H1 (cell line): ENCODE measurements around the gene HUWE1. TPM values are rescaled to one million over a fixed set of nuclear protein-coding genes. Genes with fewer than 3 reads are reported as not detected.

Experiments
- CTCF ChIA-PET: fragments of 300-600 bp; sonication (Branson Sonifier 250); formaldehyde crosslinking; loops from one replicate; lab custom pipeline; 2021; ENCODE audit not compliant: partially characterized antibody; lab: Charles Lee
- POLR2A ChIA-PET: fragments of 300-600 bp; sonication (Branson Sonifier 250); formaldehyde crosslinking; loops from one replicate; lab custom pipeline; 2021; ENCODE audit warnings: inconsistent platforms; ENCODE audit not compliant: partially characterized antibody; lab: Charles Lee
- DNase-seq, 2 experiments: peaks; one replicate each; pipeline versions ENCODE4 v3.0.0 to v3.0.0-alpha.2; 2010 to 2022; ENCODE audit warnings: low spot score in 2 of 2, low read depth in 1 of 2, mixed read lengths in 1 of 2
- FAIRE-seq: peaks from 2 replicates; lab custom pipeline; 2011; peaks lifted over from hg19 to GRCh38; lab: Jason Lieb, UNC
- H2AFZ ChIP-seq: 2 replicates; pipeline ENCODE4 v1.8.1; 2012; ENCODE audit warnings: low read length, inconsistent platforms
- H2AK5ac ChIP-seq: 2 replicates; pipeline ENCODE4 v1.6.1; 2013; ENCODE audit warnings: low read depth, low read length
- H2BK120ac ChIP-seq: replicated peaks from 2 replicates; pipeline ENCODE3; 2013; ENCODE audit warnings: low read depth, low read length, inconsistent platforms
- H2BK12ac ChIP-seq: 2 replicates; pipeline ENCODE4 v1.6.1; 2013; ENCODE audit warnings: low read depth, low read length
- H2BK15ac ChIP-seq: 2 replicates; pipeline ENCODE4 v1.6.1; 2013; ENCODE audit warnings: low read length
- H2BK20ac ChIP-seq: 2 replicates; pipeline ENCODE4 v1.6.1; 2013; ENCODE audit warnings: low read length
- H2BK5ac ChIP-seq: 2 replicates; pipeline ENCODE4 v1.6.1; 2013; ENCODE audit warnings: low read depth, low read length
- H3K14ac ChIP-seq: 2 replicates; pipeline ENCODE4 v1.6.1; 2013; ENCODE audit warnings: inconsistent platforms; ENCODE audit not compliant: insufficient read length
- H3K18ac ChIP-seq: 2 replicates; pipeline ENCODE4 v1.6.1; 2013; ENCODE audit warnings: low read length; ENCODE audit errors: extremely low read depth
- H3K23ac ChIP-seq: 2 replicates; pipeline ENCODE4 v1.6.1; 2013; ENCODE audit warnings: inconsistent platforms; ENCODE audit not compliant: insufficient read length
- H3K23me2 ChIP-seq: 2 replicates; pipeline ENCODE4 v1.6.1; 2013; ENCODE audit warnings: low read depth, low read length
- H3K27ac ChIP-seq: 2 replicates; pipeline ENCODE4 v1.6.1; 2011; ENCODE audit warnings: low read depth, low read length, inconsistent platforms
- H3K27me3 ChIP-seq, 4 experiments: replicated peaks in 1 of 4; 1 replicate in 1 of 4; 2 replicates in 3 of 4; pipeline versions ENCODE4 v1.6.1 to v1.8.1; 2011 to 2013; ENCODE audit warnings: low read length in 3 of 4, mild to moderate bottlenecking in 3 of 4, inconsistent platforms in 2 of 4, mixed read lengths in 2 of 4, moderate library complexity in 1 of 4; ENCODE audit not compliant: control insufficient read depth in 3 of 4, insufficient read depth in 3 of 4; ENCODE audit errors: extremely low read depth in 1 of 4
- H3K36me3 ChIP-seq, 4 experiments: 2 replicates each; pipeline versions ENCODE4 v1.6.1 to v1.8.1; 2011 to 2013; ENCODE audit warnings: mild to moderate bottlenecking in 4 of 4, low read length in 3 of 4, moderate library complexity in 2 of 4, control low read depth in 1 of 4, inconsistent platforms in 1 of 4; ENCODE audit not compliant: insufficient read depth in 4 of 4, control insufficient read depth in 2 of 4
- H3K4ac ChIP-seq: replicated peaks from 2 replicates; pipeline ENCODE3; 2013; ENCODE audit warnings: low read length, low read depth, mixed read lengths, inconsistent platforms; ENCODE audit not compliant: insufficient read length
- H3K4me1 ChIP-seq, 4 experiments: replicated peaks in 1 of 4; 1 replicate in 1 of 4; 2 replicates in 3 of 4; pipeline versions ENCODE4 v1.6.1 to v1.8.1; 2011 to 2013; ENCODE audit warnings: low read length in 3 of 4, inconsistent platforms in 2 of 4, mixed read lengths in 1 of 4; ENCODE audit not compliant: insufficient read depth in 4 of 4, control insufficient read depth in 3 of 4
- H3K4me2 ChIP-seq, 2 experiments: 2 replicates each; pipeline versions ENCODE4 v1.6.1 to v1.8.1; 2011 to 2013; ENCODE audit warnings: low read depth in 2 of 2, low read length in 2 of 2, control low read depth in 1 of 2, inconsistent platforms in 1 of 2, mild to moderate bottlenecking in 1 of 2; ENCODE audit not compliant: insufficient read depth in 1 of 2
- H3K4me3 ChIP-seq, 4 experiments: fragments of 200-600, 300-600 bp in 1 of 4; sonication (generic), shearing (Covaris generic), sonication (Bioruptor Twin) in 1 of 4; 2 replicates each; pipeline versions ENCODE4 v1.5.1 to v1.8.1; 2011 to 2016; ENCODE audit warnings: low read length in 4 of 4, low read depth in 3 of 4, control low read depth in 2 of 4, inconsistent platforms in 2 of 4, mild to moderate bottlenecking in 2 of 4, mixed read lengths in 1 of 4, moderate library complexity in 1 of 4; ENCODE audit not compliant: insufficient read depth in 2 of 4; ENCODE audit errors: extremely low read depth in 1 of 4
- H3K56ac ChIP-seq: replicated peaks from 2 replicates; pipeline ENCODE3; 2013; ENCODE audit warnings: low read depth, mild to moderate bottlenecking, mixed read lengths, low read length, inconsistent platforms; ENCODE audit not compliant: insufficient read length
- H3K79me1 ChIP-seq: 2 replicates; pipeline ENCODE4 v1.6.1; 2013; ENCODE audit warnings: low read depth, low read length, control low read depth
- H3K79me2 ChIP-seq, 2 experiments: 2 replicates each; pipeline versions ENCODE4 v1.6.1 to v1.8.1; 2012 to 2013; ENCODE audit warnings: low read length in 2 of 2, mild to moderate bottlenecking in 2 of 2, inconsistent platforms in 1 of 2; ENCODE audit not compliant: insufficient read depth in 2 of 2, control insufficient read depth in 1 of 2
- H3K9ac ChIP-seq, 4 experiments: replicated peaks in 1 of 4; 1 replicate in 1 of 4; 2 replicates in 3 of 4; pipeline versions ENCODE4 v1.6.1 to v1.8.1; 2011 to 2013; ENCODE audit warnings: low read depth in 3 of 4, low read length in 3 of 4, control low read depth in 2 of 4, mild to moderate bottlenecking in 2 of 4, moderate library complexity in 2 of 4, inconsistent platforms in 1 of 4; ENCODE audit errors: extremely low read depth in 1 of 4
- H3K9me3 ChIP-seq, 2 experiments: 2 replicates each; pipeline versions ENCODE4 v1.6.1 to v1.8.1; 2012 to 2013; ENCODE audit warnings: mild to moderate bottlenecking in 2 of 2, moderate library complexity in 2 of 2, control low read depth in 1 of 2, inconsistent platforms in 1 of 2, low read depth in 1 of 2, low read length in 1 of 2, mixed read lengths in 1 of 2; ENCODE audit not compliant: insufficient read depth in 2 of 2
- H4K20me1 ChIP-seq, 2 experiments: replicated peaks in 1 of 2; 2 replicates each; pipeline versions ENCODE3 to v1.8.1; 2011 to 2013; ENCODE audit warnings: inconsistent platforms in 2 of 2, low read length in 2 of 2, mild to moderate bottlenecking in 1 of 2; ENCODE audit not compliant: insufficient read depth in 2 of 2, control insufficient read depth in 1 of 2
- H4K5ac ChIP-seq: 2 replicates; pipeline ENCODE4 v1.6.1; 2013; ENCODE audit warnings: low read length, low read depth, mixed read lengths, inconsistent platforms; ENCODE audit not compliant: insufficient read length
- H4K8ac ChIP-seq: 2 replicates; pipeline ENCODE4 v1.8.0; 2013; ENCODE audit warnings: mild to moderate bottlenecking, moderate library complexity, low read length, inconsistent platforms; ENCODE audit not compliant: insufficient read depth; ENCODE audit errors: extremely low read depth
- H4K91ac ChIP-seq: replicated peaks from 2 replicates; pipeline ENCODE3; 2013; ENCODE audit warnings: low read length, mixed read lengths, inconsistent platforms; ENCODE audit not compliant: insufficient read length
- NRF1 ChIP-seq: IDR thresholded peaks from 2 replicates; pipeline ENCODE4 v1.6.1; 2011; ENCODE audit warnings: mild to moderate bottlenecking, low read depth, low read length, improper control_type of control experiment
- RNF2 ChIP-seq: fragments of 200-900, 300-1000 bp; sonication (generic); IDR thresholded peaks from 2 replicates; pipeline ENCODE4 v1.7.1; 2016; ENCODE audit warnings: borderline replicate concordance, low read depth, mild to moderate bottlenecking, antibody characterized with exemption, low read length; ENCODE audit not compliant: poor library complexity, severe bottlenecking; ENCODE audit errors: missing control alignments
- SIN3A ChIP-seq, 2 experiments: IDR thresholded peaks in 1 of 2; conservative IDR thresholded peaks in 1 of 2; 2 replicates each; pipeline ENCODE4 v1.6.1; 2011 to 2012; ENCODE audit warnings: low read length in 2 of 2, improper control_type of control experiment in 1 of 2, low read depth in 1 of 2, mild to moderate bottlenecking in 1 of 2
- WGBS, 2 experiments: shearing (Covaris generic) in 1 of 2; methylation state at CpG; one replicate each; pipeline versions ENCODE4 v1.1.6 to v1.1.7; 2013 to 2015; ENCODE audit warnings: low lambda C conversion rate in 2 of 2, mixed read lengths in 2 of 2, inconsistent platforms in 1 of 2, low coverage in 1 of 2, missing lambda C conversion rate in 1 of 2; ENCODE audit not compliant: insufficient replicate concordance in 2 of 2, insufficient coverage in 1 of 2, insufficient read length in 1 of 2; ENCODE audit errors: extremely low coverage in 1 of 2, missing lambda C conversion rate in 1 of 2; 5-methylcytosine and 5-hydroxymethylcytosine counted together
- polyA plus RNA-seq, 7 experiments: library from polyadenylated mRNA; depleted of rRNA in 3 of 7; stranded (reverse) in 5 of 7; unstranded in 2 of 7; fragments of >200 nt in 5 of 7; fragments of 200-250 nt in 2 of 7; gene quantifications; 1 replicate in 5 of 7; 2 replicates in 1 of 7; 4 replicates in 1 of 7; pipeline versions ENCODE4 v1.2.1 to v1.2.3, GENCODE V29; 2011 to 2013; ENCODE audit warnings: missing spikeins in 2 of 7, mixed read lengths in 2 of 7
- total RNA-seq: library from RNA; stranded (reverse); fragmentation: NEBNext Ultra II Directional; extraction: Animal tissue kit (Norgen Biotek cat#: 25700); gene quantifications from 2 replicates; pipeline ENCODE4 v1.2.1, GENCODE V29; 2021
- TF ChIP-seq, protein P1 (sequence below): IDR thresholded peaks from 2 replicates; pipeline ENCODE4 v1.6.1; 2011; ENCODE audit warnings: low read depth, mild to moderate bottlenecking, low read length; ENCODE audit not compliant: insufficient read depth

The HUWE1 gene
- total and polyA plus RNA-seq, 2 of the 8 experiments (the other 6 are each of a cell fraction or from before 2014, with no cell fraction given), result 114 to 252 TPM

DNA sequence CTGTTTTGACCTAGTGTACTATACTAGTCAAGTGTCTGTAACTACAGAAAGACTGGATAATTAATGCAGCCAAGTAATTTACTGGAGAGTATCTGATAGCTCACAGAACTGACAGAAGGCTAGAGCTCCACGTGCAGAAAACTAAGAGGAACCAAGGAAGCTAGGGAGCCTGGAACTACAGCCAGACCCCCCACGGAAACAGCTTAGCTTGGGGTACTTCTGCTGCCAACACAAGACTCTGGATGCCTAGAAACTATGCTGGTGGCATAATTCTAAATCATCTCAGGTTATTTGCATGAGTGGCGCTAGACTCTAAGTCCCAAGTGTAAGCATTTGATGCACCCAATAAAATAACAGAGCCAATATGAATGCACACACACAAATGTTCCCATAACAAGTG is 26.5 kb downstream of the HUWE1 start:
- peaks cover 0 to 14% (median 3%) of the 10 kb centered on the region in 4 experiments; a peak in 2 of 8 replicates for H3K36me3 ChIP-seq

More for the DNA sequence above, 26.5 kb downstream of the HUWE1 start:
- ChIA-PET POLR2A (interaction anchor here (1.0 to 1.4 kb wide), 2 partner anchors 10 to 23 kb away, joined by 3 to 5 read pairs; no protein-coding TSS in a partner anchor), CTCF (no interaction called here)
- Histone ChIP-seq H3K18ac (no peak overlapping the region), H3K27me3 (no peaks in the 10 kb centered on the region), H2BK20ac (no peak overlapping the region), H3K56ac (no peak overlapping the region), H2BK5ac (no peak overlapping the region), H2AK5ac (no peak overlapping the region), H2AFZ (no peak overlapping the region), H3K23ac (no peak overlapping the region), H3K9me3 (no peaks in the 10 kb centered on the region), H4K5ac (no peak overlapping the region), H2BK120ac (no peak overlapping the region), H3K4me3 (no peak overlapping the region), H3K4me1 (no peaks in the 10 kb centered on the region), H3K4me2 (no peak overlapping the region), H4K8ac (no peak overlapping the region), H3K79me1 (no peaks in the 10 kb centered on the region; the same call in 1 of the 2 replicates), H3K4ac (no peak overlapping the region), H3K9ac (no peak overlapping the region), H3K79me2 (peaks cover 0 to 90% of the 10 kb centered on the region in 2 experiments; a peak in 3 of 4 replicates), H4K91ac (no peak overlapping the region), H2BK15ac (no peak overlapping the region), H2BK12ac (no peak overlapping the region), H4K20me1 (peaks cover 5 to 6% of the 10 kb centered on the region in 2 experiments), H3K23me2 (no peaks in the 10 kb centered on the region), H3K27ac (no peak overlapping the region), H3K14ac (no peak overlapping the region)
- WGBS, 2 experiments, result 86% methylated on average over 3 of the region's 3 CpGs; no CpG with 5 or more reads in 1 of the 2 experiments
- FAIRE-seq (no peak), DNase-seq (no peak)
- no peak for TF ChIP-seq SIN3A (conservative IDR thresholded peaks at IDR 0.05 in 1 of 2, IDR thresholded peaks at IDR 0.05 in 1 of 2; ENCODE audit: low read depth in 1 of 2, low read length in 2 of 2)
- TF ChIP-seq RNF2, result no peak
- no peak for TF ChIP-seq NRF1
- TF ChIP-seq, protein P1, sequence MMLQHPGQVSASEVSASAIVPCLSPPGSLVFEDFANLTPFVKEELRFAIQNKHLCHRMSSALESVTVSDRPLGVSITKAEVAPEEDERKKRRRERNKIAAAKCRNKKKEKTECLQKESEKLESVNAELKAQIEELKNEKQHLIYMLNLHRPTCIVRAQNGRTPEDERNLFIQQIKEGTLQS, result no peak
